Activated naive CD8-positive, alpha-beta T cell treated with anti-CD3 and anti-CD28 coated beads, Interleukin-2, amount 10 ng/mL, durations not matched to agents 7 days and 5 days (primary cell): Measurements from ENCODE around the gene KCNMB2. TPM values are rescaled to one million over a fixed set of nuclear protein-coding genes. Genes with fewer than 3 reads are reported as not detected.

Source experiments
- ATAC-seq: fragments of 150-1000 bp; cut with Tn5 transposase; one replicate; pipeline ENCODE4 v1.10.0; 2021; ENCODE audit warnings: low read depth, moderate library complexity
- POLR2A ChIA-PET: fragments of 350-600 bp; sonication (Branson Sonifier 250); formaldehyde crosslinking; loops from one replicate; lab custom pipeline; 2021; ENCODE audit warnings: antibody characterized with exemption; lab: Charles Lee
- DNase-seq: peaks from one replicate; pipeline ENCODE4 v3.0.0; 2021
- H3K27ac Mint-ChIP-seq: one replicate; pipeline ENCODE4 v1.8.0; 2022; ENCODE audit warnings: mild to moderate bottlenecking, mixed read lengths
- H3K27me3 Mint-ChIP-seq: one replicate; pipeline ENCODE4 v1.8.0; 2022; ENCODE audit warnings: mild to moderate bottlenecking, moderate library complexity, mixed read lengths
- H3K36me3 Mint-ChIP-seq: one replicate; pipeline ENCODE4 v1.8.0; 2021; ENCODE audit warnings: mild to moderate bottlenecking, mixed read lengths
- H3K4me1 Mint-ChIP-seq: one replicate; pipeline ENCODE4 v1.8.0; 2021; ENCODE audit warnings: mixed read lengths
- H3K4me3 Mint-ChIP-seq: one replicate; pipeline ENCODE4 v1.8.0; 2022; ENCODE audit warnings: mild to moderate bottlenecking, moderate library complexity, mixed read lengths
- H3K9me3 Mint-ChIP-seq: one replicate; pipeline ENCODE4 v1.8.0; 2021; ENCODE audit warnings: mixed read lengths
- total RNA-seq, 2 experiments: library from RNA; stranded (reverse); gene quantifications; one replicate each; pipeline ENCODE4 v1.2.3, GENCODE V29; 2021

Gene KCNMB2
- total RNA-seq, 2 experiments from 2014 or later, result not detected

DNA sequence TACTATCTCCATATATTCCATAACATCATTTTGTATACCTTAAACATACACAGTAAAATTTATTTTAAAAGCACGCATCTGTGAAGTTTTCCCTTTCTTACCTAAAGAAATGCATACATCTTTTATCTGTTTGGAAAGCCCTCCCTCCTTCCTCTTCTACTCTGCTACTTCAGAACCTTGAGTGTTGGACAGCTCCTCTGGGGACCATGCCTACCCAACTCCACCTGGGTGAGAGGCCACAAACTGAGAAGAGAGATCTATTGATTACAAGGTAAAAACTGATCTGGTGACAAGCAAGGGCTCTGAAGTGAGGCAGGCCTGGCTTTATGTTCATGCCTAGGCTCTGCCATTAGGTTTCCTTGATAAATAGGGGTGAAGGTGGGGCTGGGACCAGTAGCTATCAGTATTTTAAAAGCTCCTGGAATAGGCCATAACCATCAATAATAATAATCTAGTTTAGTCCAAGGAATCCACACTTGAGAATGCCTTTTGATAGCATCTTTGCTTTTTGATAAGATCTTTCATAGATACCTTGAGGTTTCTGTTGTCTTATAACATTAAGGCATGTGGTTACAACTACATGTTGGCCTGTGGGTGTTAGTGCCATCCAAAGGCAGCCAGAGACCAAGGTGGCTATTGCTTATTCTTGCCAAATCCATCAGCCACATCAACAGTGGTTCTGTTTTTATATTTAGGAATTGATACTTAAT, 148.8 kb downstream of the KCNMB2 start:
- Mint-ChIP-seq H3K27ac (no peak overlapping the region), H3K4me3 (no peak overlapping the region), H3K36me3 (no peaks in the 10 kb centered on the region), H3K4me1 (no peaks in the 10 kb centered on the region), H3K9me3 (no peaks in the 10 kb centered on the region), H3K27me3 (peaks cover 3% of the 10 kb centered on the region)
- ATAC-seq (no peak), DNase-seq (no peak)
- POLR2A ChIA-PET, result no interaction called here

DNA sequence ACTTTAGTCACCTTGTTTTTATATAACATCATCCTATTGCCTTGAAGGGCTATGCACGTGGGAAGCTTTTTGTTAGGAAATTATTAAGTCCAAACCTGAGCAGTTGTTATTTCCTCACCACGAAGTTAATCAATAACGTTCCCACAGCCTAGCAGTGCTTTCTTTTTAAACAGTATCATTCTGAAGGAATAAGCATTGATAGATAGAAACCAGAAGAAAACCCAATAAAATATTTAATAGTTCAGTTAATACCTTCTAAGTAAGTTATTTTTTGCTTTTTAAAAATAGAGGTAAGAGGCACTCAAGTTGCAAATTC, 149.3 kb downstream of the KCNMB2 start:
- Mint-ChIP-seq H3K4me1 (no peaks in the 10 kb centered on the region), H3K27me3 (peaks cover 3% of the 10 kb centered on the region), H3K4me3 (no peak overlapping the region), H3K9me3 (no peaks in the 10 kb centered on the region), H3K36me3 (no peaks in the 10 kb centered on the region), H3K27ac (no peak overlapping the region)
- POLR2A ChIA-PET, result no interaction called here
- ATAC-seq (no peak), DNase-seq (no peak)

DNA sequence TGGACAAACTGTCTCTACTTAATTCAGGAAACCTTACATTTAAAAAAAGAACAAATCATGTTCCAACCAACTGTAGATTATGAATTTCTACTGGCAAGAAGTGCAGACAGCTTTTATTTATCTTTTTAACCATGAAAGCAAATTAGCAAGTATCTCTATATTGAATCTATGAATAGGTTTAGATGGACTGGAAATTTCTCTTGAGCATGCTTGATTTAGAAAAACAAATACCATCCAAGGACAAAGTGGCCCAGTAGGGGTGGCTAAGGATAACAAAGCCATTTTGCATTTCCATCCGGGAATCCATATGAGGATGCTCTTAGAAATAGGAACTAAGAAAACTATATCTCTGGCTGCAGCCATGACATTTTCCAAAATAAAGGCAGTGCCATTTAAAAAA, 150.6 kb downstream of the KCNMB2 start:
- no peak overlapping the region for H3K27ac Mint-ChIP-seq
- no peak for ATAC-seq
- H3K9me3 Mint-ChIP-seq, result no peaks in the 10 kb centered on the region
- POLR2A ChIA-PET, result no interaction called here
- H3K36me3 Mint-ChIP-seq, result no peaks in the 10 kb centered on the region
- H3K4me3 Mint-ChIP-seq, result no peak overlapping the region
- no peak for DNase-seq
- no peaks in the 10 kb centered on the region for H3K4me1 Mint-ChIP-seq
- peaks cover 3% of the 10 kb centered on the region for H3K27me3 Mint-ChIP-seq

DNA sequence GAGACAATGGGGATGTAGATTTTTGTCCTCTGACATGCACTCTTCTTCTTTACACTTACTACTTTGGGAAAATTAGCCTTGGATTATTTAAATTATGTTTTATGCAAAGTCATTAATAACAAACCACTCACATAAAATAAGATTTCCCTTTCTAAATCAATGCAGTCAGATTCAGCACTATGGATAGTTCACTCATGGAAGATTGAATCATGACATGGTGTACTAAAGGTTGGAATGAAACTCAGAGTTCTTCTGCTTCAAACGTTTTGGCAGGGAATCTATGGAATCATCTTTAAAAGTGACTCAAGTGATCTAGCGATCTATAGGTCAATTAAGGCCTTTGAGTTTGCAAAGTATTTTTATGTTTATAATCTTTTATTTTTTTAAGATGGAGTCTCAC, 154.3 kb downstream of the KCNMB2 start:
- Mint-ChIP-seq H3K27me3 (peaks cover 6% of the 10 kb centered on the region), H3K4me3 (no peak overlapping the region), H3K4me1 (no peaks in the 10 kb centered on the region), H3K9me3 (peaks cover 3% of the 10 kb centered on the region), H3K27ac (no peak overlapping the region), H3K36me3 (no peaks in the 10 kb centered on the region)
- DNase-seq, result no peak
- POLR2A ChIA-PET, result no interaction called here
- ATAC-seq, result no peak

DNA sequence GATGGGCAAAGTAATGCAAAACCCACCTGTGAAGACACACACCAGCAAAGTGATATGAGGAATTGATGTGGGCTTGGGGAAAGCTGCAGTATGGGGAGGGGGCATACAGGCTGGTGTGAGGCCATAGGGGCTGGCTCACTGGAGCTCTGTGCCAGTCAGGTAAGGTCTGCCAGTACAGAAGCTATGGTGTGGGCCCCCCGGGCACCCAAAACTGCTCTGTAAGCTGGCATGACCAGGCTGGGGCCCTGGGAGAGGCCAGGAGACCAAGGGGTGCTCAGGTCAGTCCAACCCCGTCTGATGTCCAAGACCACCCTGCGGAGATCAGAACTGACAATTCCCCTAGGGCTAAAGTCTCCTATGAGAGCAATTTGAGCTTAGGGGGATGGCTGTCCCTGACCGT, 163.1 kb downstream of the KCNMB2 start:
- ATAC-seq, result no peak
- Mint-ChIP-seq H3K9me3 (peaks cover 19% of the 10 kb centered on the region), H3K36me3 (no peaks in the 10 kb centered on the region), H3K27ac (no peak overlapping the region), H3K27me3 (peaks cover 1% of the 10 kb centered on the region), H3K4me1 (no peaks in the 10 kb centered on the region), H3K4me3 (no peak overlapping the region)
- DNase-seq, result no peak
- POLR2A ChIA-PET, result no interaction called here

DNA sequence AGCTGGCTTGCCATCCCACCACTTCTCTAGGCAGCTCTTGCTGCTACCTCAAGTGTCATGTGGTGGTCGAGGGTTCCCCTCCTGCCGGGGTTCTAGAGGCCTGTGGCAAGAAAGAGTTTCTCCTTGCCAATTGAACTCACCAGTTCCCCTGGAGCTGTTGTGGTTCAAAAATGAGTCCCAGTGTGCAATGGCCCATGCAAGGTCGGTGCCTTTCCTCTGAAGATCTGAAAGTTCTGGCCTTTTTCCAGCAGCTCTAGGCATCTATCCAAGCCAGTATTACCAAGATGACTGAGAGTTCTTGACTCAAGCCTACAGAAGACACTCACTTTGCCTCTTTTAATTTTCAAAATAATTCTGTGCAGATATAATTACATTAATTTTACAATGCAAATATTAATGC, 163.6 kb downstream of the KCNMB2 start:
- ATAC-seq, result no peak
- Mint-ChIP-seq H3K27ac (no peak overlapping the region), H3K9me3 (peaks cover 20% of the 10 kb centered on the region), H3K27me3 (peaks cover 1% of the 10 kb centered on the region), H3K36me3 (no peaks in the 10 kb centered on the region), H3K4me3 (no peak overlapping the region), H3K4me1 (no peaks in the 10 kb centered on the region)
- DNase-seq, result no peak
- POLR2A ChIA-PET, result no interaction called here

DNA sequence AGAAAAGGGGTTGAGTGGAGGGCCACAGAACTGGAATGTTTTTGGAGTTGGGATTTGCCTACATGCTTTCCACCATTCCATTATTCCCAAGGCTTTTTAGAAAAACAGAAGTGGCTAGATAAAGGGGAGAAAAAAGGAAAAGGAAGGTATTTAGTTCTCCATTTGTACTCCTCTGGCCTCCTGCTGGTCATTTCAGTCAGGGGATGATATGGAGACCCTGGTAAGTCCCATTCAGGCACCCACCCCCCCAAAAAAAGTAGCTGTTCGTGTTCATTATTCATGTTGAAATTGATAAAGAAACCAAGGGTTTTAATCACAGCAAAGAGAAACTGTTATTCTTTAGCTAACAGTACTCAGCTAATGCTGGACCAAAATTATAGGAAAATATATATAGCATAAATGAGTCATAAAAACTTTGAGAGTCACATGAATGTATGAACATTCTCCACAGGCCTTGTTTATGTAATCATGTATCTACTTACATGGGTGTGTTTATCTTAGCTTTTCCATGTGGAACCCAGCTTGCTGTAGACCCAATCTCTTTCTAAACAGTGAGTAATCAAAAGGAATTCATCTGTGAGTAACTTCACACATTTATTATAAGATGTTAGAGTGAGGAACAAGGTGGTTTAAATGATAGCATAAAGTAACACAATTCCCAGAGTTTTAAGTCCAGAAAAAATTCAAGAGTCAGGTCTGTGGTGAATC, 167.2 kb downstream of the KCNMB2 start:
- no peak for ATAC-seq
- Mint-ChIP-seq H3K27ac (no peak overlapping the region), H3K4me1 (peaks cover 11% of the 10 kb centered on the region), H3K9me3 (peaks cover 16% of the 10 kb centered on the region), H3K27me3 (no peaks in the 10 kb centered on the region), H3K4me3 (no peak overlapping the region), H3K36me3 (peaks cover 4% of the 10 kb centered on the region)
- POLR2A ChIA-PET, result no interaction called here
- DNase-seq, result no peak

DNA sequence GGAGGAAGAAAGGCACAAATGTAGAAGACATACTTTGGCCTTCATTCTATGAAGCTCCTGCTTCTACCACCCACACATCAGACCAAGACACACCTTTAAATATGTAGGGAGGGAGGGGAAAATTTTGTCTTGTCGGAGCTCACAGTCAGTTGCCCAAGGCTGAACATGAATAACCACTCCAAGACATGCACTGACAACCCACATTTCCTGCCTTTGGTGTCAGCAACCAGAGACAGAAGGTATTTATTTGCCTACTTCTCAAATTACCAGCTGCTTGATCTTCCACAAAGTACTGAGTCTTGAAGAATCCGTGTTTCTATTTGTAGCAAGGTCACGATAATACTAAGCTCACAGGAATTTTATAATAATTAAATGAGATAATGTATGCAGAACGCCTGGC, 169.7 kb downstream of the KCNMB2 start:
- Mint-ChIP-seq H3K27me3 (no peaks in the 10 kb centered on the region), H3K36me3 (peaks cover 4% of the 10 kb centered on the region), H3K9me3 (peaks cover 16% of the 10 kb centered on the region), H3K27ac (no peak overlapping the region), H3K4me3 (no peak overlapping the region), H3K4me1 (peaks cover 11% of the 10 kb centered on the region)
- DNase-seq, result no peak
- ATAC-seq, result no peak
- POLR2A ChIA-PET, result no interaction called here

DNA sequence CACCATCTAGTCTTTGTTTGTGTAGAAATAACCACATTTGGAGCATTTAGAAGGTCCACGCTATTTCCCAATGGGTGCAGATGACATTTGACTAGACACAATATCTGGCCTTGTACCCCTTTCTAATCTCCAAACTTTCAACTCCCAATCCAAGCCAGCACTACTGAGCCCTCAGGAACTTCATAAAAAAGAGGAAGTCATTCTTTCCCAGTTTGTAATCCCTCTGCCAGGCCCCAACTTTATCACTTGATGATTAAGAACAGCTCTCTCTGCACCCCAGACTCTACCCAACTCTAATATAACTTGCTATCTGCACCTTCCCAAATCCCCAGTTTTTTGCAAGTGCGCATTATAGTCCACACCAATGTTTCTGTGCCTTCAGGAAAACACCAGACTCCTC, 170.2 kb downstream of the KCNMB2 start:
- Mint-ChIP-seq H3K27me3 (no peaks in the 10 kb centered on the region), H3K27ac (no peak overlapping the region), H3K4me3 (no peak overlapping the region), H3K9me3 (peaks cover 16% of the 10 kb centered on the region), H3K36me3 (peaks cover 4% of the 10 kb centered on the region), H3K4me1 (peaks cover 11% of the 10 kb centered on the region)
- DNase-seq, result no peak
- POLR2A ChIA-PET, result no interaction called here
- ATAC-seq, result no peak

DNA sequence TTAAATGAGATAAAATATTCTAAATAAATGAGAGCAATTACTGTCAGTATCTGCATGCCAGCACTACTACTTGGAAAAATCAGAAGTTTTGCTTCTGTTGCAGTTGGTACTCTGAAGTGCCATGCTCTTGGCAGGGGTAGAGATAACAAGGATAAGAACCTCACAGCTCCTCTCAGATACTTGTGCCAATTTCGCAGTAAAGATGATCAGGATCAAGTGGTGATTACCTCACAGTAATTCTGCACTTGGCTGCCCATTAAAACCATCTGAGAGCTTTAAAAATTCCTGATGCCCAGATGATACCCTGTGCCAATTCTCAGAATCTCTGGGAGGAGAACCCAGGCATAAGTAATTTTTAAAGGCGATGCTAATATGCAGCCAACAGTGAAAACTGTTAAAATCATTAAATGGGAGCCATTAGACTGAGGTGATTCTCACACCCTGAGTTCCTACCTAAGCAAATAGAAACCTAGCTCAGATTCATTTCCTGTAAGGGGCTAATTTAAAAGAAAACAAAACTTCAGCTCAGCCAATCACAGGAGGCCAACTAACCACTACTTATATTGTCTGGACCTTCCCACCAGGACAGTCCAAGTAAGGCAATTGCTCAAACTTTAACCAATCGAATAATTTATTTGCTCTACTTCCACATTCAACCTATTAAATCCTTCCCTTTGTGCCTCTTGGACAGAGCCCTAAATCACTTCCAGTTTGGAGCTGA, 171.2 kb downstream of the KCNMB2 start:
- no peaks in the 10 kb centered on the region for H3K27me3 Mint-ChIP-seq
- POLR2A ChIA-PET, result no interaction called here
- DNase-seq (no peak), ATAC-seq (peak; percentile 45)
- H3K4me3 Mint-ChIP-seq, result no peak overlapping the region
- H3K4me1 Mint-ChIP-seq, result peaks cover 11% of the 10 kb centered on the region
- peaks cover 14% of the 10 kb centered on the region for H3K9me3 Mint-ChIP-seq
- peak overlapping the region; percentile 75 for H3K27ac Mint-ChIP-seq
- peaks cover 4% of the 10 kb centered on the region for H3K36me3 Mint-ChIP-seq

DNA sequence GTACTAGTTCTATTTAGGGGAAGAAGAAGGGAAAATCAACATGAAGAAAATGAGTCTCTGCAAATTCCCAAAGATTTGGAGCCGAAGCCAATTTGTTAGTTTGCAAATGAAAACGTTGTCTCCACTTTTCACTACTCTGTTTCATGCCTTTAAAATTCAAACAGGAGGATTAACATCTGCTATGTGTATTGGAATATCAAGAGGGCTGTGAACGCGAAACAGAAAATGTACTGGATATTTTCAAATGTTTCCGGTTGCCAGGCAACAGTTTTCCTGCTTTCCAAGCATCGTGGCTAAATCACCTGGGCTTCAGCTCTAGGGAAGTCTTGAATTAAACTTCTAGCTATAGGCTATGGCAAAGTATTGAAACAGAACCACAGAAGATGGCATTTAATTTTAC, 172.8 kb downstream of the KCNMB2 start:
- Mint-ChIP-seq H3K36me3 (peaks cover 4% of the 10 kb centered on the region), H3K27ac (no peak overlapping the region), H3K4me3 (no peak overlapping the region), H3K27me3 (peaks cover 3% of the 10 kb centered on the region), H3K4me1 (peaks cover 11% of the 10 kb centered on the region), H3K9me3 (peaks cover 10% of the 10 kb centered on the region)
- DNase-seq (no peak), ATAC-seq (no peak)
- POLR2A ChIA-PET, result no interaction called here

DNA sequence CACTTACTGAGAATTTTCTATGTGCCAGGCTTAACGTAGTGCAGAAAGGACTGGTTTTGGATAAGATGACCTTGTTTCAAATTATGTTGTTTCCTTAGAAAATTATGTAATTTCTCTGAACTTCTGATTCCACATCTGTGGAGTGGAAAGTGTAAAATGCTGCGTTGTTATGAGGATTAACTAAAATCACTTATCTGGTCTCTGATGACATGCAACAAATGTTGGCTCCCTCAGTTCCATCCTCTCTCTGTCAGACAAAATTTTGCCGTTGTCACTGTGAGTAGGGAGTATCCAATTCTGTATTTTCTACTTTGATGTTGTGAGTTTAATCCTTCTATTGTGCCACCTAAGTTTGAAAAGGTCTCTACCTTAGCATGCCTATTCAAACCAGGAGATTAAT, 175.5 kb downstream of the KCNMB2 start:
- Mint-ChIP-seq H3K4me1 (peaks cover 4% of the 10 kb centered on the region), H3K9me3 (peaks cover 3% of the 10 kb centered on the region), H3K27ac (no peak overlapping the region), H3K27me3 (peaks cover 6% of the 10 kb centered on the region), H3K36me3 (no peaks in the 10 kb centered on the region), H3K4me3 (no peak overlapping the region)
- DNase-seq (no peak), ATAC-seq (no peak)
- POLR2A ChIA-PET, result no interaction called here

DNA sequence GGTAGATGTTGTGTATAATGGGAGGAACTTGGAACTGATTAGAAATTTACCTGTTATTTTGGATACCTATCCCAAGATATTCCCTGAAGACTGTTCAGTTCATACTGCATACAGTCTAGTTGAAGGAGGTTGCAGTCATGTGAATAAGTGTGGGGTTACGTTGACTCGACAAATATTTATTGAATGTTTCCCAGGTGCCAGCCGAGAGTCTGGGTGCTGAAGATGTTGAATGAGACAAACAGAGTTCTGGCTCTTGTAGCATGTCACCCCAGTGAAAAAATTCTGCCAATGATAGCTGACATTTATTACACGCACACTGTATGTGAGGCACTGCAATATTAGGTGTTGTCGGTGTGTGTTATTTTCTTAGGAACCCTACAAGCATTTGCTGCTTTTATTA, 176.0 kb downstream of the KCNMB2 start:
- Mint-ChIP-seq H3K4me3 (no peak overlapping the region), H3K4me1 (peaks cover 4% of the 10 kb centered on the region), H3K27ac (no peak overlapping the region), H3K9me3 (peaks cover 3% of the 10 kb centered on the region), H3K27me3 (peaks cover 8% of the 10 kb centered on the region), H3K36me3 (no peaks in the 10 kb centered on the region)
- no peak for ATAC-seq
- DNase-seq, result no peak
- POLR2A ChIA-PET, result no interaction called here
